Muscle layer of colon (tissue), 2 donors: ENCODE data around the gene CTSV.
"Not testable (repeated sequence)": the region's sequence is repeated elsewhere in the genome, so short reads cannot be mapped to it uniquely, and the experiment has no call there.

ENCODE experiments used
- H3K27ac ChIP-seq: one replicate; pipeline ENCODE4 v1.7.0; 2013; ENCODE audit warnings: low read depth, mild to moderate bottlenecking, low read length, moderate library complexity
- H3K27me3 ChIP-seq, 2 donors: one replicate each; pipeline ENCODE4 v1.7.0; 2013; ENCODE audit warnings: low read length in 2 of 2, mild to moderate bottlenecking in 2 of 2; ENCODE audit not compliant: insufficient read depth in 2 of 2, control insufficient read depth in 1 of 2
- H3K36me3 ChIP-seq: one replicate; pipeline ENCODE4 v1.7.0; 2013; ENCODE audit warnings: mild to moderate bottlenecking, low read length; ENCODE audit not compliant: insufficient read depth
- H3K4me1 ChIP-seq: one replicate; pipeline ENCODE4 v1.7.0; 2013; ENCODE audit warnings: mild to moderate bottlenecking, low read length; ENCODE audit not compliant: insufficient read depth
- H3K4me3 ChIP-seq, 2 donors: one replicate each; pipeline ENCODE4 v1.7.0; 2013; ENCODE audit warnings: low read length in 2 of 2, low read depth in 1 of 2, mild to moderate bottlenecking in 1 of 2, moderate library complexity in 1 of 2
- H3K9ac ChIP-seq: one replicate; pipeline ENCODE4 v1.7.0; 2013; ENCODE audit warnings: low read length
- H3K9me3 ChIP-seq: one replicate; pipeline ENCODE4 v1.7.0; 2013; ENCODE audit warnings: mild to moderate bottlenecking, low read length
- donor health status: abdominal sarcoma.
- donor health status: Adenocarcinoma of cecum.

CTSV gene

GRCh38 chr9:97023505-97023904 lies 15.4 kb downstream of the CTSV start:
- not testable (repeated sequence) for H3K27ac ChIP-seq, H3K9me3 ChIP-seq, H3K9ac ChIP-seq, H3K4me1 ChIP-seq, H3K27me3 ChIP-seq, H3K4me3 ChIP-seq, H3K36me3 ChIP-seq

- H3K9me3 ChIP-seq, H3K27me3 ChIP-seq, H3K36me3 ChIP-seq, H3K9ac ChIP-seq, H3K27ac ChIP-seq, H3K4me1 ChIP-seq: not testable (repeated sequence)
- H3K4me3 ChIP-seq, result peak overlapping the region; percentile 38 to 41
These were observed 25.5 kb downstream of the CTSV start for GRCh38 chr9:97013151-97014132.

- not testable (repeated sequence) for H3K9ac ChIP-seq, H3K27me3 ChIP-seq, H3K36me3 ChIP-seq, H3K9me3 ChIP-seq, H3K27ac ChIP-seq, H3K4me1 ChIP-seq
- peak overlapping the region in 1 of 2 donors; percentile 18 for H3K4me3 ChIP-seq
These were observed 26.3 kb downstream of the CTSV start for GRCh38 chr9:97012617-97013016.

DNA sequence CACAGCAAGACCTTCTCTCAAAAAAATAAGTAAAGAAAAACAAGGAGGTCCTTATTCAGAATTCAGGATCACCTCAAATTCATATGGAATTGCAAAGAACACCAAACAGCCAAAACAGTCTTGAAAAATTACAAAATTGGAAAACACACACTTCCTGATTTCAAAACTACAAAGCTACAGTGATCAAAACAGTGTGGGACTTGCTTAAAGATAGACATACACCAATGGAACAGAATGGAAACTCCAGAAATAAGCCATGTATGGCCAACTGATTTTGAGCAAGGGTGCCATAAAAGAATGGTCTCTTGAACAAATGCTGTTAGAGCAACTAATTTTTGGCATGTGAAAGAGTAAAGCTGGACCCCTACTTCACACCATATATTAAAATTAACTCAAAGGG lies 36.7 kb downstream of the CTSV start:
- not testable (repeated sequence) for H3K27ac ChIP-seq, H3K9ac ChIP-seq, H3K4me1 ChIP-seq, H3K4me3 ChIP-seq, H3K27me3 ChIP-seq, H3K9me3 ChIP-seq, H3K36me3 ChIP-seq

DNA sequence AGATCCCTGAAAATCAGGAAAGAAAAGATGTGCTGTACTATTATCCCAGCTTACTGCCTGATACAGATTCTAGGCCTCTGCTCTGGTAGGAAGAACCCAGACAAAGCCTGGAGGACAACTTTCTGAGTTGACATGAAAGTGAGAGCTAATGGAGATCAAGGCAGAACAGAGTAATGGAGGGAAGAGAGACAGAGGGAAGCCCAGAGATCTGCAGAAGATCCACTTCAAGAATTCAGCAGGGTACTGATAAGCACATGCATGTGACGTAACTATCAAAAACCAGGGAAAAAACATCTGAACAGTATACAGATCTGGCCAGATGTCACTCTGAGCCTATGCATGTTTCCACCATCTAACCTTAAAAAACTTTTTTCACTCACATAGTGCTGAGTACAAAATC lies 37.6 kb downstream of the CTSV start:
- not testable (repeated sequence) for H3K27me3 ChIP-seq, H3K9ac ChIP-seq, H3K4me1 ChIP-seq, H3K9me3 ChIP-seq, H3K4me3 ChIP-seq, H3K36me3 ChIP-seq, H3K27ac ChIP-seq

DNA sequence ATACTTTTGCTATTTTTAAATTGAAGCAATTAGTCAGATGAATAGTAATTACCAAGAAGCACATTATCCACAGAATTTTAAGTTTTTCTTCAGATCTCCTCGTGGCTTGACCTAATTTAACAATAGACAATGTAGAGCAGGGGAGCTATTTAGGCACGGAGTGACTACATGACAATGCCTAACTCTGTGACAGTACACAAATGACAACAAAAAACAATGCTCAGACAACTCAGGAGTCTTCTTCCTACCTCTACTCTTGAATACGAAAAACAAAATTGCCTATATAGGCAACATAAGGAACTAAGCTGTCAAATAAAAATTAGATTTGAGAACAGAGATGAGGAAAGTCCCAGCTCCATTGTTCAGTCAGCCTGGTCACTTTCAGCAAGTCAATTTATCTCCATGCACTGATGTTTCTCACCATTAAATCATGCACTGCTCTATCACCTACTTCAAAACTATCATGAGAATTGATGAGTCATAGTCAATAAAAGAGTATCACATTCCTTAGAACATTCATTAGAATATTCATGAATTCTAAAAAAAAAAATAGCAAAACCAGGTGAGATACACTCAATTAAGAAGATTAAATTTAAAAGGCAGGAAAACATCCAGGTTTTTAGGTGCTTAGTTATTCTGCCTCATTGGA lies 38.7 kb downstream of the CTSV start:
- not testable (repeated sequence) for H3K27ac ChIP-seq, H3K4me1 ChIP-seq, H3K9me3 ChIP-seq, H3K9ac ChIP-seq, H3K4me3 ChIP-seq, H3K27me3 ChIP-seq, H3K36me3 ChIP-seq

- H3K4me3 ChIP-seq, H3K4me1 ChIP-seq, H3K27me3 ChIP-seq, H3K9ac ChIP-seq, H3K36me3 ChIP-seq, H3K27ac ChIP-seq, H3K9me3 ChIP-seq: not testable (repeated sequence)
These were observed 39.2 kb downstream of the CTSV start for GRCh38 chr9:96999733-97000132.

DNA sequence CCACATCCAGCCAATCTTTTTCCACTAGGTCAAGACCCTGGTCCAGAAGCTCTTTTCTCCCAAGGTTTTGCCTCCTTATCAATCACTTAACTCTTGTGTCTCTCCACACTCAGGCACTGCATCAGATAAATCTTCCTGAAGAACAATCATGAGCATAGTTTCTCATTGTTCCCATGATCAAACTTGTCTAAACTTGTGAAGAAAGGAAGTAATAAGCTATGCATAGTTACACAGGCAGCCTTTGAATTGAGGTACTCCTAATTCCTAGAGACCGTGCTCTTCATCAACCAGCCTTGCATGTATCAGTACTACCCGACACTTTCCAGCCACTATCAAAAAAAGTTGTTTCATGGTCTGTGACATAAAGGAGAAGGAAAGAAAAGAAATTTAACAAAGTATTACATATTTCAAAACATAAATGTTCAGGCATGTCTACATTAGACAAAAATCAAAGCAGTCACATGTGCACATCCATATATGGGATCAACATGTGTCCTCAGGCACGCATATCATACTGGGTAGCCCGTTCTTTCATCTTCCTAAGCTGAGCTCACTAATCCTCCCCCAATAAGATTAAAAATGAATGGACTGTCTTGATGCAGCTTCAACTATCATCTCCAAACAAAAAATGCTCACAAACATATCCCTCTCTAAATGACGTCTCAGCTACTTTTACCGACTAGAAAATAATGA lies 41.8 kb downstream of the CTSV start:
- H3K9me3 ChIP-seq, H3K36me3 ChIP-seq, H3K4me3 ChIP-seq, H3K27ac ChIP-seq, H3K4me1 ChIP-seq, H3K9ac ChIP-seq, H3K27me3 ChIP-seq: not testable (repeated sequence)

DNA sequence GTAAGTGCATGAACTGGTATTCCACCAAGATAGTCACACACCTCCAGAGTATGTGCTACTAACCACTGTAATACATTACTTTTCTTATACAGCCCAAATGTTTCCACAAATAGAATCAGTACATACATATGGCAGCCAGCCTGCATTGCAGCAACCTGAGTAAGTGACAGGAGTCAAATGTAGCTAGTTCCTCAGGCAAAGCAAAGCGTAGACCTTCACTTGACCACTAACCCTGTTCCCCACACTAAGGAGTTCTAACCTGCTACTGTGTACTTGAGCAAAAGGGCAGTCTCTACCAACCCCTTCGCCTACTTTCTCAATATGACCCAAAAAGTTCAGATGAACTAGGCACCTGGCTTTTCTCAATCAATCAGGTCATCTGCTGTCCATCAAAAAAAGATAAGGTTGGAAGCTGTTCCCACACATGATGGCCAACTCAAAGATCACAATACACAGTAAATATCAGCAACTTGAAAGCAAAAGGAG lies 44.4 kb downstream of the CTSV start:
- not testable (repeated sequence) for H3K9ac ChIP-seq, H3K27ac ChIP-seq, H3K4me3 ChIP-seq, H3K9me3 ChIP-seq, H3K36me3 ChIP-seq, H3K27me3 ChIP-seq, H3K4me1 ChIP-seq

GRCh38 chr9:96992303-96992702 lies 46.6 kb downstream of the CTSV start:
- not testable (repeated sequence) for H3K36me3 ChIP-seq, H3K4me3 ChIP-seq, H3K9ac ChIP-seq, H3K4me1 ChIP-seq, H3K27ac ChIP-seq, H3K9me3 ChIP-seq, H3K27me3 ChIP-seq

- not testable (repeated sequence) for H3K9me3 ChIP-seq, H3K27ac ChIP-seq, H3K36me3 ChIP-seq, H3K4me3 ChIP-seq, H3K9ac ChIP-seq, H3K27me3 ChIP-seq, H3K4me1 ChIP-seq
These were observed 49.1 kb downstream of the CTSV start for GRCh38 chr9:96989747-96990318.
